Measurements from ENCODE around the gene CYP4F2.
A peak's percentile ranks its signal among the peaks of the same experiment; 100 is the strongest.
"Not testable (repeated sequence)": the region's sequence is repeated elsewhere in the genome, so short reads cannot be mapped to it uniquely, and the experiment has no call there.

The CYP4F2 gene

DNA sequence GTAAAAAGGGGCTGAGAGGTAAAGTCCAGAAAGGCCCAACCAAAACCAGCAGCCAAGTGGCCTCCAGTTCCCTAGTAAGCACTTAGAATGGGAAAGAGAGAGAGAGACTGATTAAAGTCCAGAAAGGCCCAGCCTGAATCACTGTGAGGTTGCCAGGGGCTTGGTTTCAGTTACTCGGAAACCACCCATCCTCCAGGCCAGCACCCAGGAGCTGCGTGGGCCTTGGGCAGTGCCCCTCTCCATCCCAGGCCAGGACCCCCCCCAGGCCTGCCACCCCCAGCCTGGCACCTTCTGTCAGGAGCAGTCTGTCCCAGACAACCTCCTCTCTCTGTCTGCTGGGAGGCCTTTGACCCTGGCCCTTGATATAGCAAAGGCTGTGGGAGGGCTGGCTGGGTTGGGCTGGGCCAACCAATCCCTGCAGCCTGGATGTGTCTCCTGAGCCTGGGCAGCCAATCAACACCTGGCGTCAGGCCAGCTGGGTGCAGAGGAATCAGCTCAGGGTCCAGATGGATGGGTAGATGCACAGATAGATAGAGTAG lies at the start of gene CYP4F2:
Gene CYP4F2, minus strand, starts transcription at position 337 of the 539 bp plus-strand sequence. CDS start 463 bp downstream, outside the sequence.
- no peak within 1 kb of the TSS for H3K4me3 Mint-ChIP-seq
- H3K27me3 Mint-ChIP-seq = peaks cover 54% of the 10 kb centered on the region
- no peaks in the 10 kb centered on the region for H3K36me3 Mint-ChIP-seq
- ATAC-seq = no peak
- H3K27ac Mint-ChIP-seq = no peak within 1 kb of the TSS
- H3K4me1 Mint-ChIP-seq = no peaks in the 10 kb centered on the region
- H3K9me3 Mint-ChIP-seq = peaks cover 5% of the 10 kb centered on the region

GRCh38 chr19:15945301-15945700 lies 47.4 kb upstream of the CYP4F2 start:
- Mint-ChIP-seq H3K27me3 (peaks cover 58% of the 10 kb centered on the region), H3K27ac (no peak overlapping the region), H3K4me1 (no peaks in the 10 kb centered on the region), H3K4me3 (no peak overlapping the region), H3K9me3 (peaks cover 16% of the 10 kb centered on the region), H3K36me3 (peaks cover 7% of the 10 kb centered on the region)
- ATAC-seq = no peak

GRCh38 chr19:15944401-15944800 lies 46.5 kb upstream of the CYP4F2 start:
- no peak for ATAC-seq
- Mint-ChIP-seq H3K4me1 (no peaks in the 10 kb centered on the region), H3K36me3 (peaks cover 6% of the 10 kb centered on the region), H3K27ac (no peak overlapping the region), H3K9me3 (peaks cover 10% of the 10 kb centered on the region), H3K4me3 (no peak overlapping the region), H3K27me3 (peaks cover 61% of the 10 kb centered on the region)

GRCh38 chr19:15937771-15938170 lies 39.9 kb upstream of the CYP4F2 start:
- H3K27ac Mint-ChIP-seq = no peak overlapping the region
- H3K4me1 Mint-ChIP-seq = no peaks in the 10 kb centered on the region
- H3K36me3 Mint-ChIP-seq = no peaks in the 10 kb centered on the region
- H3K27me3 Mint-ChIP-seq = peaks cover 48% of the 10 kb centered on the region
- no peak for ATAC-seq
- H3K4me3 Mint-ChIP-seq = no peak overlapping the region
- H3K9me3 Mint-ChIP-seq = no peaks in the 10 kb centered on the region

GRCh38 chr19:15936950-15937349 lies 39.1 kb upstream of the CYP4F2 start:
- no peak for ATAC-seq
- Mint-ChIP-seq H3K4me3 (no peak overlapping the region), H3K4me1 (no peaks in the 10 kb centered on the region), H3K36me3 (no peaks in the 10 kb centered on the region), H3K27ac (no peak overlapping the region), H3K9me3 (no peaks in the 10 kb centered on the region), H3K27me3 (peaks cover 42% of the 10 kb centered on the region)

GRCh38 chr19:15936173-15936572 lies 38.3 kb upstream of the CYP4F2 start:
- Mint-ChIP-seq H3K36me3 (peaks cover 3% of the 10 kb centered on the region), H3K4me3 (no peak overlapping the region), H3K4me1 (no peaks in the 10 kb centered on the region), H3K9me3 (peaks cover 3% of the 10 kb centered on the region), H3K27me3 (peaks cover 48% of the 10 kb centered on the region), H3K27ac (no peak overlapping the region)
- ATAC-seq = no peak

- no peaks in the 10 kb centered on the region for H3K4me1 Mint-ChIP-seq
- no peak overlapping the region for H3K4me3 Mint-ChIP-seq
- peak; percentile 53 for ATAC-seq
- peaks cover 7% of the 10 kb centered on the region for H3K9me3 Mint-ChIP-seq
- H3K36me3 Mint-ChIP-seq = peaks cover 7% of the 10 kb centered on the region
- peaks cover 52% of the 10 kb centered on the region for H3K27me3 Mint-ChIP-seq
- H3K27ac Mint-ChIP-seq = no peak overlapping the region
Observed at GRCh38 chr19:15935167-15935702, 37.4 kb upstream of the CYP4F2 start.

- H3K36me3 Mint-ChIP-seq = peaks cover 7% of the 10 kb centered on the region
- peaks cover 55% of the 10 kb centered on the region for H3K27me3 Mint-ChIP-seq
- no peaks in the 10 kb centered on the region for H3K4me1 Mint-ChIP-seq
- no peak within 1 kb of the TSS for H3K4me3 Mint-ChIP-seq
- no peak within 1 kb of the TSS for H3K27ac Mint-ChIP-seq
- H3K9me3 Mint-ChIP-seq = peaks cover 7% of the 10 kb centered on the region
- ATAC-seq = peak; percentile 43
Observed at GRCh38 chr19:15934332-15935078, 36.6 kb upstream of the CYP4F2 start, which contains the start of gene CYP4F11. Gene CYP4F11, minus strand, starts transcription at chr19:15934529. Its CDS starts 121 bp downstream, at chr19:15934408.

GRCh38 chr19:15933761-15934331 lies 36.0 kb upstream of the CYP4F2 start:
- not testable (repeated sequence) for H3K4me3 Mint-ChIP-seq, H3K36me3 Mint-ChIP-seq, H3K4me1 Mint-ChIP-seq, H3K9me3 Mint-ChIP-seq, H3K27ac Mint-ChIP-seq, ATAC-seq
- peaks cover 62% of the 10 kb centered on the region for H3K27me3 Mint-ChIP-seq

- H3K36me3 Mint-ChIP-seq = peaks cover 7% of the 10 kb centered on the region
- peaks cover 7% of the 10 kb centered on the region for H3K9me3 Mint-ChIP-seq
- no peak for ATAC-seq
- H3K27ac Mint-ChIP-seq = no peak overlapping the region
- H3K27me3 Mint-ChIP-seq = peaks cover 74% of the 10 kb centered on the region
- no peak overlapping the region for H3K4me3 Mint-ChIP-seq
- no peaks in the 10 kb centered on the region for H3K4me1 Mint-ChIP-seq
Observed at GRCh38 chr19:15928321-15928720, 30.4 kb upstream of the CYP4F2 start.

GRCh38 chr19:15926484-15926883 lies 28.6 kb upstream of the CYP4F2 start:
- Mint-ChIP-seq H3K4me1 (no peaks in the 10 kb centered on the region), H3K9me3 (peaks cover 7% of the 10 kb centered on the region), H3K27ac (no peak overlapping the region), H3K4me3 (no peak overlapping the region), H3K36me3 (peaks cover 7% of the 10 kb centered on the region), H3K27me3 (peaks cover 80% of the 10 kb centered on the region)
- ATAC-seq = no peak

- no peak overlapping the region for H3K4me3 Mint-ChIP-seq
- no peak for ATAC-seq
- H3K36me3 Mint-ChIP-seq = no peaks in the 10 kb centered on the region
- no peaks in the 10 kb centered on the region for H3K4me1 Mint-ChIP-seq
- peaks cover 65% of the 10 kb centered on the region for H3K27me3 Mint-ChIP-seq
- no peaks in the 10 kb centered on the region for H3K9me3 Mint-ChIP-seq
- no peak overlapping the region for H3K27ac Mint-ChIP-seq
Observed at GRCh38 chr19:15923702-15924101, 25.8 kb upstream of the CYP4F2 start.

GRCh38 chr19:15922021-15922420 lies 24.1 kb upstream of the CYP4F2 start:
- no peak overlapping the region for H3K4me3 Mint-ChIP-seq
- no peak for ATAC-seq
- no peaks in the 10 kb centered on the region for H3K36me3 Mint-ChIP-seq
- H3K27ac Mint-ChIP-seq = no peak overlapping the region
- H3K4me1 Mint-ChIP-seq = no peaks in the 10 kb centered on the region
- peaks cover 48% of the 10 kb centered on the region for H3K27me3 Mint-ChIP-seq
- no peaks in the 10 kb centered on the region for H3K9me3 Mint-ChIP-seq

- H3K4me3 Mint-ChIP-seq = no peak overlapping the region
- H3K27ac Mint-ChIP-seq = no peak overlapping the region
- H3K27me3 Mint-ChIP-seq = peaks cover 43% of the 10 kb centered on the region
- H3K4me1 Mint-ChIP-seq = no peaks in the 10 kb centered on the region
- peaks cover 2% of the 10 kb centered on the region for H3K9me3 Mint-ChIP-seq
- no peaks in the 10 kb centered on the region for H3K36me3 Mint-ChIP-seq
- ATAC-seq = no peak
Observed at GRCh38 chr19:15919243-15919642, 21.4 kb upstream of the CYP4F2 start.

DNA sequence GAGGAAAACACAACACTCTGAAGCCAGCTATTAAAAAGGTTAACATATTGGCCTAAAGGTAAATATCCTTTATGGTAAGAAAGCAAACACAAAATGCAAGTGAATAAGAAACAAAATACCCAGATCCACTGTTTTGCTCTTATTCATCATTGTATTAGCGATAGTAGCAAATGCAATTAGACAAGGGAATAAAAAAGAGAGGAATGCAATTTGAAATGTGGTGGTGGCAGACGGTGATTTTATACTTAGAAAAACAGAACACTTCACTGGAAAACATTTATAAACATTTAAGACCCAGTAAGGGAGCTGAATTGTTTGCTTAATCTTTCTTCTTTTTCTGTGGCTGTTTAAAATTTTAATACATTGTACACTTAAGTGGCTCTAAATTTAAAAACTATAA lies 17.2 kb upstream of the CYP4F2 start:
- peaks cover 7% of the 10 kb centered on the region for H3K4me1 Mint-ChIP-seq
- no peak overlapping the region for H3K27ac Mint-ChIP-seq
- no peak for ATAC-seq
- H3K9me3 Mint-ChIP-seq = peaks cover 2% of the 10 kb centered on the region
- H3K4me3 Mint-ChIP-seq = no peak overlapping the region
- H3K36me3 Mint-ChIP-seq = no peaks in the 10 kb centered on the region
- H3K27me3 Mint-ChIP-seq = peaks cover 48% of the 10 kb centered on the region

GRCh38 chr19:15913830-15914229 lies 16.0 kb upstream of the CYP4F2 start:
- Mint-ChIP-seq H3K4me1 (peaks cover 7% of the 10 kb centered on the region), H3K4me3 (no peak overlapping the region), H3K36me3 (no peaks in the 10 kb centered on the region), H3K27ac (no peak overlapping the region), H3K27me3 (peaks cover 55% of the 10 kb centered on the region), H3K9me3 (peaks cover 2% of the 10 kb centered on the region)
- ATAC-seq = no peak
